ENCODE results near the gene RGS14.
"Not testable (repeated sequence)": the region's sequence is repeated elsewhere in the genome, so short reads cannot be mapped to it uniquely, and the experiment has no call there.

The RGS14 gene

DNA sequence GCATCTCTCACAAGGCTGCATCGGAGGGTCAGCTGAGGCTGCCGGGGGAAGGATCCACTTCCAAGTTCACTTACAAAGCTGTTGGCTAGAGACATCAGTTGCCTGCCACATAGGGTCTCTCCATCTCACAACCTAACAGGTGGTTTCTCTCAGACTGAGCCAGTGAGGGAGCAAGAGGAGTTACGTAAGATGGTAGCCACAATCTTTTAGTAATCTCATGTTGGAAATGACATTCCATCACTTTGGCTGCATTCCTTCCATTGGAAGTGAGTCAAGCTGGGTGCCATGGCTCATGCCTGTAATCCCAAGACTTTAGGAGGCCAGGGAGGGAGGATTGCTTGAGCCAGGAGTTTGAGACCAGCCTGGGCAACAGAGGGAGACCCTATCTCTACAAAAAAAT lies 61.3 kb downstream of the RGS14 start:
- no peak overlapping the region for H2AFZ ChIP-seq (ENCODE audit: low read depth)
- H3K27ac ChIP-seq: no peak overlapping the region
- no peak overlapping the region for H3K9ac ChIP-seq
- H3K79me2 ChIP-seq (ENCODE audit: insufficient read depth, low read depth): no peaks in the 10 kb centered on the region
- H3K36me3 ChIP-seq (ENCODE audit: insufficient read depth): no peaks in the 10 kb centered on the region
- no peak overlapping the region for H3K4me3 ChIP-seq (IDR thresholded peaks at IDR 0.05; ENCODE audit: insufficient read depth, low read depth, low read length)
- TF ChIP-seq, protein P1, sequence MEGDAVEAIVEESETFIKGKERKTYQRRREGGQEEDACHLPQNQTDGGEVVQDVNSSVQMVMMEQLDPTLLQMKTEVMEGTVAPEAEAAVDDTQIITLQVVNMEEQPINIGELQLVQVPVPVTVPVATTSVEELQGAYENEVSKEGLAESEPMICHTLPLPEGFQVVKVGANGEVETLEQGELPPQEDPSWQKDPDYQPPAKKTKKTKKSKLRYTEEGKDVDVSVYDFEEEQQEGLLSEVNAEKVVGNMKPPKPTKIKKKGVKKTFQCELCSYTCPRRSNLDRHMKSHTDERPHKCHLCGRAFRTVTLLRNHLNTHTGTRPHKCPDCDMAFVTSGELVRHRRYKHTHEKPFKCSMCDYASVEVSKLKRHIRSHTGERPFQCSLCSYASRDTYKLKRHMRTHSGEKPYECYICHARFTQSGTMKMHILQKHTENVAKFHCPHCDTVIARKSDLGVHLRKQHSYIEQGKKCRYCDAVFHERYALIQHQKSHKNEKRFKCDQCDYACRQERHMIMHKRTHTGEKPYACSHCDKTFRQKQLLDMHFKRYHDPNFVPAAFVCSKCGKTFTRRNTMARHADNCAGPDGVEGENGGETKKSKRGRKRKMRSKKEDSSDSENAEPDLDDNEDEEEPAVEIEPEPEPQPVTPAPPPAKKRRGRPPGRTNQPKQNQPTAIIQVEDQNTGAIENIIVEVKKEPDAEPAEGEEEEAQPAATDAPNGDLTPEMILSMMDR (conservative IDR thresholded peaks at IDR 0.05; ENCODE audit: low read depth, low read length): no peak
- peaks cover under 1% of the 10 kb centered on the region for H3K4me1 ChIP-seq (ENCODE audit: low read depth, poor library complexity, severe bottlenecking)
- no peaks in the 10 kb centered on the region for H4K20me1 ChIP-seq (ENCODE audit: insufficient read depth)
- H3K4me2 ChIP-seq: no peak overlapping the region
- H3K27me3 ChIP-seq (ENCODE audit: insufficient read depth, low read depth): no peaks in the 10 kb centered on the region

DNA sequence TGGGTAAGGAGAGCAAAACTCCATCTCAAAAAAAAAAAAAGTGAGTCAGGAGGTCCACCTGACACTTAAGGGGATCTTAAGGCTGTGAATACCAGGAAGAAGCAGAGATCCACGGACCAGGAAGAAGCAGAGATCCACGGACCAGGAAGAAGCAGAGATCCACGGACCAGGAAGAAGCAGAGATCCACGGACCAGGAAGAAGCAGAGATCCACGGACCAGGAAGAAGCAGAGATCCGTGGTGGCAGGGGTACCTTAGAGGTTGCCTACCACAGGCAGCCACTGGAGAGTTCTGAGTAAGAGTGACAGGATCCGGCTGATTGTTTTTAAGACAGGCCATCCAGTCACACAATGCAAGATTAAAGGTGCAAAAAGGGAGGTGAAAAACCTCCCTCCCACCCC lies 62.7 kb downstream of the RGS14 start:
- H3K27ac ChIP-seq; H3K79me2 ChIP-seq (ENCODE audit: insufficient read depth, low read depth); H3K9ac ChIP-seq; H3K27me3 ChIP-seq (ENCODE audit: insufficient read depth, low read depth); H3K4me1 ChIP-seq (ENCODE audit: low read depth, poor library complexity, severe bottlenecking); H3K4me2 ChIP-seq; H4K20me1 ChIP-seq (ENCODE audit: insufficient read depth); H3K4me3 ChIP-seq (IDR thresholded peaks at IDR 0.05; ENCODE audit: insufficient read depth, low read depth, low read length); H3K36me3 ChIP-seq (ENCODE audit: insufficient read depth); H2AFZ ChIP-seq (ENCODE audit: low read depth): not testable (repeated sequence)

DNA sequence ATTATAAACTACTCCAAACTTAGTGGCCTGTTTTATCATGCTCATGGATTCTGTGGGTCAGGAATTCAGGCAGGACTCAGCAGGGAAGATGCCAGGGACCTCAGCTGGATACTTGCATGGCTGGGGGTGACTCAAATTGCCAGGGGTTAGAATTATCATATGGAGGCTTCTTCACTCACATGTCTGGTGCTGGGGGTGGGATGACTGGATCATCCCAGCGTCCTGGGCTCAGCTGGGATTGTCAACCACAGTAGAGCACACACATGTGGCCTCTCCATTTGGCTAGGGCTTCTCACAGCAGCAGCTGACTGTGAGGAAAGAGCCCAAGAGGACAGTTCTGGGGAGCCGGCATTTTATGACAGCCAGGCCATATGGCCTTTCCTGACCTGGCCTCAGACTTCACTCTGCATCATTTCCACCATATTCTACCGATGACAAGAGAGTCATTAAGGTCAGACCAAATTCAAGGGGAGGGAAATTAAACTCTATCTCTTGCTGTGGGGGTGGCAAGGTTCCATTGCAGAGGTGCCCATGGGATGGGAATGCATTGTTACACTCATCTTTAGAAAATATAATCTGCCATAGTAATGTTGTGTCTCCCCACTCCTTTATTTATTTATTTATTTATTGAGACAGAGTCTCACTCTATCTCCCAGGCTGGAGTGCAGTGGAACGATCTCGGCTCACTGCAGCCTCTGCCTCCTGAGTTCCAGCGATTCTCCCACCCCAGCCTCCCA lies 63.5 kb downstream of the RGS14 start:
- Histone ChIP-seq H3K27ac (no peak overlapping the region), H4K20me1 (ENCODE audit: insufficient read depth) (no peaks in the 10 kb centered on the region), H3K27me3 (ENCODE audit: insufficient read depth, low read depth) (no peaks in the 10 kb centered on the region), H3K4me2 (no peak overlapping the region), H2AFZ (ENCODE audit: low read depth) (no peak overlapping the region), H3K4me3 (IDR thresholded peaks at IDR 0.05; ENCODE audit: insufficient read depth, low read depth, low read length) (no peak overlapping the region), H3K4me1 (ENCODE audit: low read depth, poor library complexity, severe bottlenecking) (peaks cover 8% of the 10 kb centered on the region), H3K9ac (no peak overlapping the region), H3K36me3 (ENCODE audit: insufficient read depth) (no peaks in the 10 kb centered on the region), H3K79me2 (ENCODE audit: insufficient read depth, low read depth) (no peaks in the 10 kb centered on the region)
- TF ChIP-seq, protein P1 (conservative IDR thresholded peaks at IDR 0.05; ENCODE audit: low read depth, low read length): no peak

All from KMS-11 (cell line).